Colonic mucosa (tissue), 4 donors: Measurements from ENCODE around the gene BATF3. TPM values are rescaled to one million over a fixed set of nuclear protein-coding genes. Genes with fewer than 3 reads are reported as not detected.

Source experiments
- DNase-seq: peaks from one replicate; pipeline ENCODE4 v3.0.0-alpha.2; 2020
- H3K27ac ChIP-seq: fragments of 200-600 bp; one replicate; pipeline ENCODE4 v1.8.0; 2021
- H3K27me3 ChIP-seq: fragments of 200-600 bp; one replicate; pipeline ENCODE4 v1.8.0; 2021
- H3K36me3 ChIP-seq: fragments of 200-600 bp; one replicate; pipeline ENCODE4 v1.8.0; 2021
- H3K4me1 ChIP-seq: fragments of 200-600 bp; one replicate; pipeline ENCODE4 v1.8.0; 2021; ENCODE audit warnings: mild to moderate bottlenecking
- H3K4me3 ChIP-seq: fragments of 200-600 bp; one replicate; pipeline ENCODE4 v1.8.0; 2021
- H3K9ac ChIP-seq, 2 donors: one replicate each; pipeline ENCODE4 v1.7.0; 2013; ENCODE audit warnings: control low read depth in 2 of 2, low read depth in 2 of 2, low read length in 2 of 2
- H3K9me3 ChIP-seq: fragments of 200-600 bp; one replicate; pipeline ENCODE4 v1.8.0; 2021
- intact Hi-C: fragments of 100-400 bp; cut with DNase I; formaldehyde crosslinking; loops from one replicate; pipeline ENCODE4 v1.14.1; 2022
- total RNA-seq, 2 donors: library from RNA; stranded (reverse); fragmentation: NEBNext Ultra II Directional in 1 of 2; extraction: Animal tissue kit (Norgen Biotek cat#: 25700) in 1 of 2; gene quantifications; one replicate each; pipeline ENCODE4 v1.2.1, GENCODE V29; 2021
- TF ChIP-seq, protein P1 (sequence below): fragments of 200-600 bp; IDR thresholded peaks from one replicate; pipeline ENCODE4 v1.8.0; 2022; ENCODE audit warnings: antibody characterized with exemption, mild to moderate bottlenecking
- donor health status: healthy.
- donor health status: DM: no; HTN: no; CAD: no.
- donor health status: DM: no; HTN: no; CAD: no.

BATF3 gene
- total RNA-seq, 2 donors from 2014 or later: 0.74 to 0.88 TPM

DNA sequence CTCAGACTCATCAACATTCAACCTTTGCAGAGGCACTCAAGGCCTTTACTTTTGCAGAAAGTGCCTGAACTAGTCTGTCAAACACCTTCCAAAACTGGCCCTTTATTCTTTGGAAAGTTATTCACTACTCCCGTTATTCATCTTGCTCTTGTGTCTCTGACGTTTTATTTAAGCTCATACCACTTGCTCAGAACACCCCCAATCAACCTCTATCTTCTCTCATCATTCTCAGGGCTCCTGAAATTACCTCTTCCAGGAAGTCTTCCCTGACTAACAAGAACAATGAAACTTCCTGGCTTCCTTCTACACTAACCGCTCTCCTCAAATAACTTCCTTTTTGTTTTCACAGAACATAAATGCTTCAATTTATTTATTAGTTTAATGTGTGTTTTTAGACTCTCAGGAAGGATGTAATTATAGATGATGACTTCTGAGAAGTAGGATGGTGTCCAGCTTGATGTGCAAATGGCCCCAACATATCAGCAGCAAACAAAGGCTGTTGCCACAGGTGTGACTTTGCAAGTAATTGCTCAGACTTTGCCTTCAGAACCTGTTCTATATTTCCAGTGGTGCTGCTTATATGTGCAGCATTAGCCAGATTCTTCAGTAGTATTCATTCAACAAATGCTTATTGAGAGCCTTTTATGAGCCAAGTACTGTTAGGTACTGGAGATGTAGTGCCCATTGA is 22.8 kb upstream of the BATF3 start:
- Histone ChIP-seq H3K27ac (no peak overlapping the region), H3K9me3 (no peaks in the 10 kb centered on the region), H3K4me3 (no peak overlapping the region), H3K9ac (no peak overlapping the region), H3K4me1 (peaks cover 7% of the 10 kb centered on the region), H3K27me3 (no peaks in the 10 kb centered on the region), H3K36me3 (no peaks in the 10 kb centered on the region)
- DNase-seq: no peak
- intact Hi-C loops: no loop called here
- TF ChIP-seq, protein P1, sequence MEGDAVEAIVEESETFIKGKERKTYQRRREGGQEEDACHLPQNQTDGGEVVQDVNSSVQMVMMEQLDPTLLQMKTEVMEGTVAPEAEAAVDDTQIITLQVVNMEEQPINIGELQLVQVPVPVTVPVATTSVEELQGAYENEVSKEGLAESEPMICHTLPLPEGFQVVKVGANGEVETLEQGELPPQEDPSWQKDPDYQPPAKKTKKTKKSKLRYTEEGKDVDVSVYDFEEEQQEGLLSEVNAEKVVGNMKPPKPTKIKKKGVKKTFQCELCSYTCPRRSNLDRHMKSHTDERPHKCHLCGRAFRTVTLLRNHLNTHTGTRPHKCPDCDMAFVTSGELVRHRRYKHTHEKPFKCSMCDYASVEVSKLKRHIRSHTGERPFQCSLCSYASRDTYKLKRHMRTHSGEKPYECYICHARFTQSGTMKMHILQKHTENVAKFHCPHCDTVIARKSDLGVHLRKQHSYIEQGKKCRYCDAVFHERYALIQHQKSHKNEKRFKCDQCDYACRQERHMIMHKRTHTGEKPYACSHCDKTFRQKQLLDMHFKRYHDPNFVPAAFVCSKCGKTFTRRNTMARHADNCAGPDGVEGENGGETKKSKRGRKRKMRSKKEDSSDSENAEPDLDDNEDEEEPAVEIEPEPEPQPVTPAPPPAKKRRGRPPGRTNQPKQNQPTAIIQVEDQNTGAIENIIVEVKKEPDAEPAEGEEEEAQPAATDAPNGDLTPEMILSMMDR: no peak

DNA sequence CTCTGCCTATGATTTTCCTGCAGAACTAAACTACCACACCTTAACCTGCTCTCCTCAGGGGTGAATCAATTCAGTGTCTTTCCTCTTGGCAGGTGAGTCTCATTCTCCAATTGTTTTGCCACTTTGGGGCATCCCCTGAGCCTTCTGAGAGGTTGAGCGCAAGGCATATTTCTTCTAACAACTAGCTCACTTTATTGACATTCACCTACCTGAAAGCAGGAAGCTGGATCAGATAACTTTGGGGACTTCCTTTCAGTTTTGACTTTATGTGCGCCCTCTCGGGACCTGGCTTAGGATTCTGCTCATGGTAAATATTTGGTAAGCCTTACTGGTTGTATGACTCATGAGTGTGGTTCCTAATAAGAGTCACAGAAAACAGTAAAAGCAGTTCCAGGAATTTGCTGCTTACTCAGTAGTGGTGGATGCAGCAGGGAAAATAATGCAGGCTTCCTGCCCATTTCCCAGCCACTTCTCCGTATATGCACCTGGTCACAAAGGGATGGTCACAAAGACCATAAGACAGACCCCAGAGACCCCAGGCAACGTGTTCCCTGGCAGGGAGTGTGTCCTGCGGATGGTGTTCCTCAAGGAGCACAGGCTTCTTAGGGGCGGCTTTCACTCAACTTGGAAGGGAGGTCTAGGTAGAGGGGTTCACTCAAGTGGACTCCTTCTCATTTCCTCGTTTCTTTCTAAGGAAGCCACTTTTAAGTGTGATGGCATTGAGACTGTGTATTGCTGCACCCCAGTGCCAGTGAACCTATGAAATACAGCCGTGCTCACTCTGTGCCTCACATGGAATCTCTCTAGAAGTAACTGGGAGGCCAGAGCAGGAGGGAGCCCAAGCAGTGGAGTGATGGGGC is 22.0 kb upstream of the BATF3 start:
- Histone ChIP-seq H3K9ac (no peak overlapping the region), H3K27ac (no peak overlapping the region), H3K36me3 (no peaks in the 10 kb centered on the region), H3K27me3 (no peaks in the 10 kb centered on the region), H3K4me3 (no peak overlapping the region), H3K4me1 (peaks cover 7% of the 10 kb centered on the region), H3K9me3 (no peaks in the 10 kb centered on the region)
- intact Hi-C loops: no loop called here
- TF ChIP-seq, protein P1: no peak
- DNase-seq: no peak

DNA sequence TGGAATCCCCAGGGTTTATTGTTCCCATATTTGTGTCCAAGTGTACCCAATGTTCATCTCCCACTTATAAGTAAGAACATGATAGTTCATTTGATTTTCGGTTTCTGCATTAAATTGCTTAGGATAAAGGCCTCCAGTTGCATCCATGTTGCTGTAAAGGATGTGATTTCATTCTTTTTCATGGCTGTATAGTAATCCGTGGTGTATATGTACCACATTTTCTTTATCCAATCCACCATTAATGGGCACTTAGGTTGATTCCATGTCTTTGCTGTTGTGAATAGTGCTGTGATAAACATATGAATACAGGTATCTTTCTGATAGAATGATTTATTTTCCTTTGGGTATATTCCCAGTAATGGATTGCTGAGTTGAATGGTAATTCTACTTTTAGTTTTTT is 20.0 kb upstream of the BATF3 start:
- peaks cover 7% of the 10 kb centered on the region for H3K4me1 ChIP-seq
- H3K9me3 ChIP-seq: no peaks in the 10 kb centered on the region
- no peak for DNase-seq
- TF ChIP-seq, protein P1: no peak
- no peak overlapping the region for H3K4me3 ChIP-seq
- no peak overlapping the region for H3K27ac ChIP-seq
- no peaks in the 10 kb centered on the region for H3K27me3 ChIP-seq
- intact Hi-C loops: no loop called here
- H3K36me3 ChIP-seq: no peaks in the 10 kb centered on the region
- H3K9ac ChIP-seq: no peak overlapping the region

DNA sequence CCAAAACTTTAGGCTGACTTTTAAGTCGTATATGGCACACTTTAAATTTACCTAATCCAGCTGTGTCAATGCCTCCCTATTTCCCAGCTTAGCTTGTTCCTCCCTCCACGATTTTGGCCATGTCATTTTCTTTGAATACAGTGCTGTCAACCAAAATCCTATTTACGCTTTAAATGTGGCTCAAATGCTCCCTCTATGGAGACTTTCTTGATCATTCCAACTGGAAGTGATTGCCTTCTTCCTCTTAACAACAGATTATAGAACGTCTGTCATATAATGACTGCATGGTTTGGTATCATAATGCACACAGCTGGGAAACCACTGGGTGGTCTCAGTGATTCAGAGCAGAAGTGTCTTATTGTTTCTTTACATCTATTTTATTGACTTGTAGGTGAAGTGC is 18.9 kb upstream of the BATF3 start:
- H3K4me3 ChIP-seq: no peak overlapping the region
- intact Hi-C loops: no loop called here
- no peaks in the 10 kb centered on the region for H3K9me3 ChIP-seq
- TF ChIP-seq, protein P1: no peak
- H3K9ac ChIP-seq: no peak overlapping the region
- peaks cover 7% of the 10 kb centered on the region for H3K4me1 ChIP-seq
- DNase-seq: no peak
- H3K27ac ChIP-seq: no peak overlapping the region
- H3K27me3 ChIP-seq: no peaks in the 10 kb centered on the region
- H3K36me3 ChIP-seq: no peaks in the 10 kb centered on the region

DNA sequence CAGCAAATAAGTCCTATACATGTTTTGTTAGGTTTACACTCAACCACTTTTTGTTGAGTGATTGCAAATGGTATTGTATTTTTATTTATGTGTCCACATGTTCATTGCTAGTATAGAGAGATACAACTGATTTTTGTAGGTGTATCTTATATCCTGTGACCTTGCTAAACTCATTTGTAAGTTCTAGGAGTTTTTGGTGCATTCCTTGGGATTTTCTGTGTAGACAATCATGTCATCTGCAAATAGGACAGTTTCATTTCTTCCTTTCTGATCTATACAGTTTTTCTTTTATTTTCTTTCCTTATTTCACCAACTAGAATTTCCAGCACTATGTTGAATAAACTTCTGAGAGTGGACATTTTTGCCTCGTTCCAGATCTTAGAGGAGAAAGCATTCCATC is 16.5 kb upstream of the BATF3 start:
- Histone ChIP-seq H3K27ac (no peak overlapping the region), H3K9me3 (no peaks in the 10 kb centered on the region), H3K27me3 (no peaks in the 10 kb centered on the region), H3K4me3 (no peak overlapping the region), H3K4me1 (no peaks in the 10 kb centered on the region), H3K36me3 (no peaks in the 10 kb centered on the region), H3K9ac (no peak overlapping the region)
- TF ChIP-seq, protein P1: no peak
- intact Hi-C loops: no loop called here
- no peak for DNase-seq
